ENCODE results near the gene SLC22A4.
A peak's percentile ranks its signal among the peaks of the same experiment; 100 is the strongest.

SLC22A4 gene

DNA sequence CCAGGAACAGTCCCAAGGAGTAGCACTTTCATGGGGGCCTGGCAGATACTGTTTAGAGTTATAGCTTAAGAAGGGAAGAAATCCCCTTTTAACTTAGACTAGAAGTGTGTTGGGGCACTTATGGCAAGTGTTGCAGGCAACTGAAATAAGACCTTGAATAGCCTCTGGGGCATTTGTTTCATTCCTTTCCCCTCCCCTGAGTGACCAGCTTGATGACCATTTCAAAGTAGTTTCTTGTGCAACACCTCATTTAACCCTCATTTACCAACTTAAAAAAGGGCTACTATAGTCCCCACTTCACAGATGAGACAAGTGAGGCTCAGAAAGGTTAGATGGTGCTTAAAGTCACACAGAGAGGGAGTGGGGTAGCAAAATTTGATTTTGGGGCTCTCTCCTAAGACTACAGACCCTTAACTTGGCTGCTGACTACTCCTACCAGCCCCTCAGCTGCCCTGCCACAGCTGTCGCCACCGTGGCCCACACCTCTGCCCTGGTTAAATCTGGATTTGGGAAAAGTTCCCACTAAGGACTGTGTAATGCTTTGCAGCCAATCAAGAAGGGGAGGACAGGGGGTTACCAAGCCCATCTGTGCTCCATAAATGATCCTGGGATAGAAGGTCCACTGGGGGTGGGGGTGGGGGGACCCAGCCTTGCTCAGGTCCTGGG lies 31.2 kb upstream of the SLC22A4 start:
- no peak for DNase-seq (ENCODE audit: low read depth in 3 of 3, low spot score in 1 of 3)

DNA sequence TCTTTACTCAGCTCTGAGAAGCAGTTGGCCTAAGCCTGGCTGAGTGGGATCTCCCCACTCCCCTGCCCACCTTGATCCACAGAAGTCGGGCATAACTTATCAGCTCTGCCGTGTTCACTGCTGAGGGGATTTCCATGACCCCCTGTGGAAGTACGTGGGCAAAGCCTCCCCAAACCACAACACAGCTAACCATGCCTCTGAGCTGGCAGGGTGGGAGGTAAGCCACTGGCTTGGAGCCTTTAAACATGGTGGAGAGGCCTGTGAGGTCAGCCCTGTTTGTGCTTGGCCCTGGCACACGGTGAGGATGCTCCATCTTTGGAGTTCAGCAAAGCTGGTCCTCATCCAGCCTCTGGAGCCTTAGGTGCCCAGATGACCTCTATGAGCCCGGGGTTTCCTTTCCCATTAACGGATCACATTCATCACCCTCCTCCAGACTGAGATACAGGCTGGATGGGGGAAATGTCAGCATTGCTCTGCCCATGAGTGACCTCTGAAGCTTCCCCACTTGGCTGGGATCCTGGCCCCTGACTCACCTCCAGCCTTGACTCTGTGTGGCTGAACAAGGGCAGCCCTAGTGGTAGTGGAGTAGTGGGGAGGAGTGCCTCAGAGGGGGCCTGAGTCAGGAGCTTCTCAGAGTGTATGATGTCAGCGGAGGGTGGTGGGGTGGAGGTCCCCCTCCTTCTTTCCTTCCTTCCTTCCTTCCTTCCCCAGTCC lies 30.5 kb upstream of the SLC22A4 start:
- DNase-seq (ENCODE audit: low read depth in 3 of 3, low spot score in 1 of 3): no peak

DNA sequence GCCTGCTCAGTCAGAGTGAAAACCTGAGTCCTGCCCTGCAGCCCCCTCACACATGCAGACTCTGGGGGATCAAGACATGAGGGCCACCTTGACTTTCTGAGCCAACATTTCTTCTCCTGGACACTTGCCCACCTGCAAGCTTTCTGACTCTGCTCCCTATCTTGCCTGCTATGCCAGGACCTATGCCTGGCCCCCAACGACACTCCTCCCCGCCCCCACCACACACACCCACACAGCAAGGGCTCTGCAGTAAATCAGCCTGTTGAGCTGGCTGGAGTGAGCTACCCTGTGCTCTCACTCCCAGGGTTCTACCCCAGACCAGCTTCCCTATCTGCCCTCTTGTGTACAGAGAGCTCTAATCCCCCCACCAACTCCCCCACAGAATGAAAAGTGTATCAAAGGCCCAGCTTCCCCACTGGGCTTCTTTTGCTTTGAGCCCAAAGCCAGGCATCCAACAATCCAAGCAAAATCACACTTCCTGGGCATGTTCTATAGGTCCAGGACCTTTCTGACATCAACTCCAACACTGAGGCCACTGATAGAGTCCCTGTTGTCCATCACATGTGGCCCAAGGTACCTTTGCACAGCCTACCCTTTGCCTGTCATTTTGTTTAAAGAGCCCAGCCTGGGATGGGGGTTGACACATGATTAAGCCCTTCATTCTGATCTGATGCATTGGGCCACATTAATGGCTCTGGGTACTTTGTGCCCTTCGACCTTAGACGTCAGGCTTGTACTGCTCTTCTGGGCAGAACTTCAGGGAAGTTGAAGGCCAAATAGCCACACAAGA lies 29.5 kb upstream of the SLC22A4 start:
- no peak for DNase-seq (ENCODE audit: low read depth in 3 of 3, low spot score in 1 of 3)

DNA sequence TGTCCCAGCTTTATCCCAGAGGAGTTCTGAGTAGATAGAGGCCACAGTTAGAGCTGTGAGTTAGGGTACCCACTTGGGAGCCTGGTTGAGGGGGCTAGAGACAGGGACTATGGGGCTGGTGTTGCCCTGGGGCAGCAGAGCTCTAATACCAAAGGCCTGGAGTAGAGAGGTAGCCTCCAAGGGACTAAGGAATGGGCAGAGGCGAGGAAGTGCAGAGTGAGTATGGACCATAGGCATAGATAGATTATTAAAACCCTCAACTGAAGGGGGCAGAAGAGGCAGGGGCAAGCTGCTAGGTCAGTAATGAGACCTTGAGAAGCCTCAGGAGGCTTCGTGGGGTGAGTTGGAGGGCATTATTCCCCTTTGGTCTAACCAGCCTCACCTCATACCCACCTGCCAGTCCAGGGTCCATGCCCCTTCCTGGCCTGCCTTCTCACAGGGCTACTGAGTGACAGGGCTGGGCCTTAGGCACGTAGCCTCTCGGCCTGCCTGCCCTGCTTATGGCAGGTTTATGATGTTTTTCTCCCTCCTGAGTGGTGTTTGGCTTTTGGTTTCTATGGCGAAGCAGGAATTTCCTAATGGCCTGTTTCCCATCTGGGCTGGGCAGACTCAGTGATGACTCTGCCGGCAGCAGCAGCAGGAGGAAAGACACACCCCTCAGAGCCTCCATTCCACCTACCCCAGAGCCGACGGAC lies 28.7 kb upstream of the SLC22A4 start:
- DNase-seq (ENCODE audit: low read depth in 3 of 3, low spot score in 1 of 3): no peak

DNA sequence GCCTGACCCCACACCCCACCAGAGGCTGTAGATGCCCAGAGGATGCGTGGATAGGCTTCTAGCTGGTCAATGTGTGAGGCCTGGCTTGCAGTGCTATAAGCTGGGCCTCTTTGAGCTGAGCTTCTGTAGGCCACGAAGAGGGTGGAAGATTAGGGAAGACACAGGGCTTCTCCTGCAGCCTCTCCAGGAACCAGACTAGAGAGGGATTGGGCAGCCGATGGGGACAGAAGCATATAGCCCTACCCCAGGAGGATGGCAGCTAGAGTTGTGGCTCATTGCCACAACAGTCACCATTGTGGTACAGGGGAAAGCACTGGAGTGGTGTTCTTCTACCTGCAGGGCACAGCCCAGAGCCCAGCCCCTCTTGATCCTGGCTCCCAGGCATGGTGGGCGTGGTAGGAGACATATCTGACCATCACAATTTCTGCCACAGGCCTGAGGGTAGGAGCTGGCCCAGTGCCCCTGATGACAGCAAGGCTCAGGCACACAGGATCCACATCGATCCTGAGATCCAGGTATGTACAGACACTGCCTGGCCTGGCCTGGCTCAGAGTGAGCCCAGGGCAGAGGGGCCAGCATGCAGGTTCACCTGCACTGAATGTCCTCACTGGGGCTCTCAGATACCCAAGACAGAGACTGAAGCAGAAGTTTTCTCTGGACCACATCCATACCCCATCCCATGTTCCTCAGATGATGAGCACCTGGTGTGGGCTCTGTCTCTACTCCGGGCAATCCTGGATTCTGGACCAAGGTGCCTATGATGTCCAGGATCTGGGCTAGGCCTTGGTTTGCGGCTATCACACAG lies 28.0 kb upstream of the SLC22A4 start:
- DNase-seq (ENCODE audit: low read depth in 3 of 3, low spot score in 1 of 3): no peak

DNA sequence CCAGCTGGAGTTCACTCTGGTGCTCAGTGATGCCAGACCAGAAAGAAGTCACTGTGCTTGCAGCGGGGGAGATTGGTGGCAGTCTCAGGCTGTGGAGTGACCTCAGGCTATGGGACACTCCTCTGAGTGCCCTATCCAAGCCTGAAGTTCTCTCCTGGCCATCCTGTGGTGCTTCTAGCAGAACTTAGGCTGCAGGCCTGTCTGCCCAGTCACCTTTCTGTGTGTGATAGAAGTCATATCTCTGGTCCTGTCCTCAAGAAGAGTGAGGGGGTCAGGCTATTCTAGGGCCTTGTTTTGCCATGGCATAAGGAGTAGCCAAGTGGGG lies 27.4 kb upstream of the SLC22A4 start:
- no peak for DNase-seq (ENCODE audit: low read depth in 3 of 3, low spot score in 1 of 3)

DNA sequence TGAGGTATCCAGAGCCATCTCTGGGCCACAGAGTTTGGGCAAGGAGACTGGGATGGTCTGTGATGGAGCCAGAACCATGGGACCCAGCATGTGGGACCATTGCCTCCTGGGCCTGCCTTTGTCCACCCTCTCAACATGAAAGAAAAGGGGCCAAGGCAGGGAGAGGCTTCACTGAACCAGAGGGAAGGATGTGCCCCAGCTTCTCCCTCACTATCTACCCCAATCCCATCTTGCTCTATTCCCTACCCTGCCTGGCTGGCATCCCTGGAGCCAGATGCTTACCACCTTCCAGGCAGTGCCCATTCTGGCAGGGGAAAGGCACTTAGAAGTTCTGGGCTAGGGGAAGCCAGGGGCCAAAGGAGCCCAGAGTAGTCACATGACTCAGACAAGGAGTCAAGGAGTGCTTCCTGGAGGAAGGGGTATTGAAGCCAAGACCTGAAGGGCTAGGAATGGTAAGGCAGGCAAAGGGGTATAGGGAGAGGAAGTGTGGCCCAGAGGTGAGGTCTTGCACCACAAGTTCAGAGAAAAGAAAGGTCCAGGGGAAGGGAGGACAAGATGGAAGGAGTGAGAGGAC lies 26.9 kb upstream of the SLC22A4 start:
- DNase-seq (ENCODE audit: low read depth in 3 of 3, low spot score in 1 of 3): no peak

DNA sequence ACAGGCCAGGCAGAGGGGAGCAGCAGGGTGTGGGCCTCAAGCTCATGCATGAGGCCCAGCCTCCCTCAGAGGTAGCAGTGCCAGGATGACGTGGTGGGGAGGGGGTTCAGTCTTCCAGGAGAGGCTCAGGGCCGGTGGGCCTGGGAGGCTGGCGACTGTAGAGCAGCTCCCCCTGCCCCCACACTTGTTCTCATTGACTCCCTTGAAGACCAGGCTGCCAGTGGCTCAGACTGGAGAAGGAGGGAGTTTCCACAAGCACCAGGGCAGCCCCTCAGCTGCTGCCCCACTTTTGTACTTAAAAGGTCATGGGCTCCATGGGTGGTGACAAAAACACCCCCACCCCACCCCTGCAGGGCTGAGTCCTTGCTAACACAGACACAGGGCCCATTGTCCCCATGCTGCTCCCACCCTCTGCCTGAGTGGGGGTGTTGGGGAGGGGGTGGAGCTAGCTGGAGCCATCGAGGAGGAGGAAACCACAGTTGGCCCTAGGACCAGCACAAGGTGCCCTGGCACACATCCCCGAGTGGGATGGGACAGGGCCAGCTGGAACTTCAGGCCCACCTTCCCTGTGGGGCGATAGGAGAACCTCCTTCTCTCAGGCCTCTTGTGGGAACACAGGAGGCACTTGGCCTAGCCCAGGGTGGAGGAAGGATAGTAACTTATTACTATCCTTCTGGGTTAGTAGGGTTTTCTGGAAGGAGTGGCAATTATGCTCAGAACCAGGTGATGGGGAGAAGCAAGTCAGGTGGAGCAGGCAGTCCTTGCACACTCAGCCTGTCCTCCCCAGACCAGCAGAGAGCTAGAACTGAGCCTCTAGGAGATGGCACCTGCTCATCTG lies 26.0 kb upstream of the SLC22A4 start:
- no peak for DNase-seq (ENCODE audit: low read depth in 3 of 3, low spot score in 1 of 3)

DNA sequence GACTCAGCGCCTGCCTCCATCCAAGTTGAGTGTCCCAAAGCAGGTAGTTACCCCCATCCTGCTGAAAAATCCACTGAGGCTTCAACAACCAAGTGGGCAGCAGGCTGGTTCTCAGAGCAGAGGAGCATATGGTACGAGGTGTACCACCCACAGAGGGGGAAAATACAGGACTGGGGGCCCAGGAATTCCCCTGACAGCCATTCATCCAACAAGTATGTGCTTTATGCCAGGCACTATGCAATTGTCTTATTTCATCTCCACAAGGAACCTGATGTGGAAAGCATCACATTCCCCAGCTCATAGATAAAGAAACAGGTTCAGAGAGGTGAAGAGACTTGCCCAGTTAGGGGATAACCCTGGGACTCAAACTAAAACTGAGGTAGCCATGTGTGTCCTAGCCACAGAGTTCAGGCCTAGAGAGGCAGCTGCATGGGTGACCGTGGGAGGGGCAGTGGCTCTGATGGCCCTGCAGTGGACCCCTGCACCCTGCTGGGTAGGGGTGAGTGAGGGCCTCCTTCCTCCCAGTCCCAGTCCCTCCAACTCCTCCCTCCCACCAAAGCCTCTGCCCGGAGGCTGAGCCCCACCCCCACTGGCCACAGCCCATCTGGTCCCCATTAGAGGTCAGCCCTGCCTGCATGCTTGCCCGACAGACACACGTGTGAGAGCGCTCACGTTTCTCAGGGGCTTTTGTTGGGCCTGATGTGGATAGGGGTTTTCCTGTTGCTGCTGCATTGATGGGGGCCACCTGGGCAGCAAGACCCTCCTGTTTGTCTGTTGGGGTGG lies 25.2 kb upstream of the SLC22A4 start:
- DNase-seq (ENCODE audit: low read depth in 3 of 3, low spot score in 1 of 3): no peak

DNA sequence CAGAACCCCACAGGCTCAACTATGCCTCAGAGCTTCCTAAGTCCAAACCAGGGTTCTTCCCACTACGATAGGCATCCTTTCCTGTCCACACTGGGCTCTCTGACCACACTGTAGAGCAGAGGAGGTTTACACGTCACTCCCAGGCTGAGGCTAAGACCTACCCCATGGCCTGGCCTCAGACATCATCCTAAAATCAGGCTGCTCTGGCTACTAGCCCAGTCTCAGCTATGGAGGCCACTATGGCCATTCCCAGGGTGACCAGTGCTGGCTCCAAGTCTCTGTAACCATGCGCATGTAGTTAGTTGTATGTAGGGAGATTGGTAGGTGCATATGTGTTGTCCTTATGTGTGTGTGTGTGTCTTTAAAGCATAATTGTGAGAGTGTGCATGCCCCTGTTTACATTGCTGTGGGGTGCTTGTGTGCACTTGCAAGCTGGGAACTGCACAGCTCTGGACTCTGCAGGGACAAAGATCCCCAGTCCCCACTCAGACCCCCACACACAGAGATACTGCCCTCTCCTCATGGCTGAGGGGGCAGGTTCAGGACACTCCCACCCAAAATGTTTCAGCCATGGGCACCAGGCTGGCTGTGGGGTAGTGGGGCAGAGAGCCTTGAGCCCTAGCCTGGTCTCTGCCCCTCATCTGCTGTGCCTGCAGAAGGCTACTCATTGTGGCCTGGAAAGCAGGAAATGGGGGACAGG lies 24.4 kb upstream of the SLC22A4 start:
- no peak for DNase-seq (ENCODE audit: low read depth in 3 of 3, low spot score in 1 of 3)

DNA sequence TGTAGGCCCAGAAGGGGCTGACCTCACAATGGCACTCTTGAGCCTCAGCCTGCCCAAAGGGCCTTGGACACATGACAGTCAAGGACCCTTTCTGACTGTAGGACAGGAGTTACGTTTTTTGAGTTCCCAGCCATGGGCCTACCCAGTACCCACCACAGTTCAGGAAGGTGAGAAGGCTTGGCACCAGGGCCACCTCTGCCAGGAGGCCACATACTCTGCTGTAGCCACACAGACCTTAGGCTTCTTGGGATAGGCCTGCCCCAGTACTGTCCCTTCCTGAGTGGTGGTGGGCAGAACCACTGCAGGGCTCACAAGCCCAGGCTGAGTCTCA lies 23.9 kb upstream of the SLC22A4 start:
- no peak for DNase-seq (ENCODE audit: low read depth in 3 of 3, low spot score in 1 of 3)

DNA sequence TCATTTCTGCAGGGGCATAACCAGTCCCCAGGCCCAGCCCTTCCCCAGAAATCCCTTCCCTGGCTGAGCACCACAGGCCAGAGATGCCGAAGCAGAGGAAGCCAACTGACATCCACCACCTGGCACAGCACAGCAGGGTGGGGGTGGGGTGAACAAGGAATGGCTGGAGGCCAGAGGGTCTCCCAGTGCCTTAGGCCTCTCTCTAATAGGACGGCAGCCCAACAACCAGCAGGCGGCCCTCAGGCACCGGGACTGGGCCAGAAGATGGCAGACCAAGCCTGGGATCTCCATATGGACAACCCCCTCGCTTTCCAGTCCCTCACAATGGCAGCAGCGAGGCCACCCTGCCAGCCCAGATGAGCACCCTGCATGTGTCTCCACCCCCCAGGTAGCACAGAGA lies 23.5 kb upstream of the SLC22A4 start:
- DNase-seq (ENCODE audit: low read depth in 3 of 3, low spot score in 1 of 3): no peak

DNA sequence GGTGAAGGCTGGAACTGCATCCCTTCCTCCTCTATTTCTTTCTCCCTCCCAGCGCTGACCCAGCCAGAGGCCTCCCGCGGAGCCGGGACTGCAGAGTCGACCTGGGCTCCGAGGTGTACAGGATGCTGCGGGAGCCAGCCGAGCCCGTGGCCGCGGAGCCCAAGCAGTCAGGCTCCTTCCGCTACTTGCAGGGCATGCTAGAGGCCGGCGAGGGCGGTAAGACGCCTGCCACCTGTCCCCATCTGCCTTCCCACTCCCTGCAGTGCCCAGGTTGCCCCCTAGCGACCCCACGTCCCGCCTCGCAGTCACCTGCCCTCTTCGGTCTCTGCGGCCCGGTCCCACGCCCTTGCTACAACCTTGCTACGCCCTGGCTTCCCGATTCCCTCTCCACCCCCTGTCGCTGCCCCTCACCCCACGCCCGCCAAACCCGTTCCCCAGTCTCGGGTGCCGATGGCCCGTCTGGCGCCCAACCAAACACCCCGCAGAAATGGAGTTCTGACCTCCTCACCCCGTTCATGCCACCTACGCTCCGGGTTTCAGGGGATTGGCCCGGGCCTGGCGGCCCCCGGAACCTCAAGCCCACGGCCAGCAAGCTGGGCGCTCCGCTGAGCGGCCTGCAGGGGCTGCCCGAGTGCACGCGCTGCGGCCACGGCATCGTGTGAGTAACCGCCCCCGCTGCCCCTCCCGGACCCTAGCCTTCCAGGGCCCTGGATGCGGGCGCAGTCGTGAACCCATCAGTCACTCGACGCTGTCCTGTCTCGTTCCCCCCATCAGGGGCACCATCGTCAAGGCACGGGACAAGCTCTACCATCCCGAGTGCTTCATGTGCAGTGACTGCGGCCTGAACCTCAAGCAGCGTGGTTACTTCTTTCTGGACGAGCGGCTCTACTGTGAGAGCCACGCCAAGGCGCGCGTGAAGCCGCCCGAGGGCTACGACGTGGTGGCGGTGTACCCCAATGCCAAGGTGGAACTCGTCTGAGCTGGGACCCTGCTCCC lies 22.6 kb upstream of the SLC22A4 start:
- no peak for DNase-seq (ENCODE audit: low read depth in 3 of 3, low spot score in 1 of 3)

DNA sequence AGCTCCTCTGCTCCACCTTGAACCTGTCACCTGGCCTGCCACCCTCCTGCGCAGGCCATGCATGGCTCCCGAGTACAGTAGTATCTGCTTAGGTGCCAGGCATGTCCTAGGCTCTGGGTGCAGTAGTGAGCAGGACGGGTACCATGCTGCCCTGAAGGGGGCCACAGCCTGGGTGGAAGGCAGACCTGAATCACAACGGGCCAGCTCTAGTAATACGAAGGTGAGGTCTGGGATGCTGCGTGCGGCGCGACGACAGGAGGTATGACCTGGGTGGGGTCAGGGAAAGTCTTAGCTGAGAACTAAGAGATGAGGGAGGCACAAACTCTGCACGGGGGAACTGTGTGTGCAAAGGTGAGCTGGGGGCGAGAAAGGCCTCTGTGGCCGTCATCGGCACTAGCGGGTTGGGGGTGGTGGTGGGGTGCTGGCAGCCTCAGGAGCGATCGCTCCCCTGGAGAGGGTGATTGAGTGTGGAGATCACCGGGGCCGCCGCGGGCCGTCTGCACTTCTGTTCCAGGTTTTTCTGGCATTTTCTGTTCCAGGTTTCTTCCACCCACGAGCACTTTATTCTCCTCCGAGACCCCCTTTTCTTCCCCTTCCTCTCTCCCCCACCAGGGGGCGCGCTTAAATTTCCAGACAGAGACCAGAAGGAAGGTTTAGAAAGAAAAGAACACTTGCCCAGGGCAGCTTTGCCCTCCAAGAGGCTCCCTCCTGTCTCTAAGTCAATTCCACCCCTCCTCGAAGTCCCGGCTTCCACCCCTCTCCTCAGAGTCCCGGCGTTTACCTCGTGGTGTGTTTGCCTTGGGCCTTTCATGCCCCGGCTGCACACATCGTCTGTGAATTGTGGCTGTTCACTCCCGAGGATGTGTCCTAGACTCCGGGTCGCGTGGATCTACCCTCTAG lies 21.6 kb upstream of the SLC22A4 start:
- peak; percentile 22 to 63 (median 47) for DNase-seq (ENCODE audit: low read depth in 3 of 3, low spot score in 1 of 3)

DNA sequence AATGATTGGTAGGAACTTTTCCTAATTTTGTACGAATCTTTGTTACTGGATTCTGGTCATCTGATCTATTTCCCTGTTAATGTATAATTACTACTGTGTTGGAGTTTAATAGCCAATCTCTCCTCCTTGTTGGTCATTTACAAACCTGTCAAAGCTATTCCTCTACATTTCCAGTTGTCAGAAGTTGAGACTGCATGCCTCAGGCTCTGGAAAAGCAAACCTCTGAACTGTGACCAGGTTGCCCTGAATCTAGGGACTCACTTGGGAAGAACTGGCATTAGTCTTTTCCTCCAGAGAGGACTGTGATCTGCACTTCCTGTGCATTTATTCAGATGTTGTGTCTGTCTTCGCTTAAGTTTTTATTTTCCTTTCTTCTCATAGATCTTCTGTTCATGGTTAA lies 20.6 kb upstream of the SLC22A4 start:
- no peak for DNase-seq (ENCODE audit: low read depth in 3 of 3, low spot score in 1 of 3)
